HEK293 (cell line): ENCODE measurements around the gene NUSAP1.

Experiments used
- CTCF ChIA-PET: fragments of 350-600 bp; formaldehyde crosslinking; extraction: SDS; loops from one replicate; lab custom pipeline; 2021; ENCODE audit warnings: antibody characterized with exemption; lab: Yijun Ruan, JAX
- POLR2A ChIA-PET: fragments of 300-600 bp; formaldehyde crosslinking; extraction: SDS; loops from one replicate; lab custom pipeline; 2020; ENCODE audit warnings: antibody characterized with exemption, inconsistent platforms; lab: Yijun Ruan, JAX
- H3K27ac ChIP-seq: fragments of 200-500 bp; sonication (Bioruptor generic); 2 replicates; pipeline ENCODE4 v1.5.1; 2014; ENCODE audit warnings: low read depth, low read length, control low read depth, inconsistent platforms; ENCODE audit errors: extremely low read depth
- H3K36me3 ChIP-seq, 2 experiments: fragments of 200-500 bp in 1 of 2; sonication (Bioruptor generic) in 1 of 2; 1 replicate in 1 of 2; 2 replicates in 1 of 2; pipeline ENCODE4 v1.5.1; 2014 to 2017; ENCODE audit warnings: inconsistent platforms in 2 of 2, low read length in 2 of 2; ENCODE audit not compliant: control insufficient read depth in 2 of 2, insufficient read depth in 1 of 2
- H3K4me1 ChIP-seq: fragments of 200-500 bp; sonication (Bioruptor generic); 2 replicates; pipeline ENCODE4 v1.5.1; 2014; ENCODE audit warnings: mild to moderate bottlenecking, low read length, inconsistent platforms; ENCODE audit not compliant: control insufficient read depth, insufficient read depth
- H3K4me3 ChIP-seq: 2 replicates; pipeline ENCODE4 v1.5.1; 2011; ENCODE audit warnings: low read depth, mild to moderate bottlenecking, control low read depth, low read length, moderate library complexity
- H3K9me3 ChIP-seq: fragments of 200-500 bp; sonication (Bioruptor generic); 2 replicates; pipeline ENCODE4 v1.5.1; 2014; ENCODE audit warnings: low read depth, low read length, inconsistent platforms; ENCODE audit not compliant: control insufficient read depth, insufficient read depth
- HOXA7 ChIP-seq: sonication (generic); formaldehyde crosslinking; IDR thresholded peaks from 2 replicates; pipeline ENCODE4 v1.8.1; 2022; ENCODE audit warnings: missing genetic modification reagents, borderline replicate concordance
- MYNN ChIP-seq: fragments of 450-650 bp; formaldehyde crosslinking; IDR thresholded peaks from 2 replicates; pipeline ENCODE4 v1.5.1; 2016; ENCODE audit warnings: missing biosample characterization, missing genetic modification characterization, borderline replicate concordance
- REPIN1 ChIP-seq: fragments of 450-650 bp; formaldehyde crosslinking; IDR thresholded peaks from 2 replicates; pipeline ENCODE4 v1.5.1; 2017; ENCODE audit warnings: missing biosample characterization, missing genetic modification characterization, low read depth
- SETDB1 ChIP-seq: IDR thresholded peaks from one replicate; pipeline ENCODE4 v1.6.1; 2017; ENCODE audit warnings: mild to moderate bottlenecking, low read length, moderate library complexity, mixed read lengths; ENCODE audit not compliant: insufficient read length
- ZBTB21 ChIP-seq: fragments of 450-650 bp; formaldehyde crosslinking; IDR thresholded peaks from 2 replicates; pipeline ENCODE4 v1.5.1; 2017; ENCODE audit warnings: missing biosample characterization, missing genetic modification characterization
- ZNF132 ChIP-seq: fragments of 450-650 bp; formaldehyde crosslinking; IDR thresholded peaks from 2 replicates; pipeline ENCODE4 v1.5.1; 2017; ENCODE audit warnings: missing biosample characterization, missing genetic modification characterization, borderline replicate concordance
- ZNF488 ChIP-seq: fragments of 450-650 bp; formaldehyde crosslinking; IDR thresholded peaks from 2 replicates; pipeline ENCODE4 v1.5.1; 2016; ENCODE audit warnings: missing biosample characterization, missing genetic modification characterization
- ZNF610 ChIP-seq: fragments of 450-650 bp; formaldehyde crosslinking; IDR thresholded peaks from 2 replicates; pipeline ENCODE4 v1.5.1; 2016; ENCODE audit warnings: missing biosample characterization, missing genetic modification characterization, borderline replicate concordance
- ZNF629 ChIP-seq: fragments of 450-650 bp; formaldehyde crosslinking; IDR thresholded peaks from 2 replicates; pipeline ENCODE4 v1.5.1; 2017; ENCODE audit warnings: missing biosample characterization, missing genetic modification characterization
- ZSCAN4 ChIP-seq: fragments of 450-650 bp; formaldehyde crosslinking; IDR thresholded peaks from 2 replicates; pipeline ENCODE4 v1.5.1; 2017; ENCODE audit warnings: missing biosample characterization, missing genetic modification characterization
- TF ChIP-seq, protein P1 (sequence below): fragments of 450-650 bp; formaldehyde crosslinking; IDR thresholded peaks from 2 replicates; pipeline ENCODE4 v1.5.1; 2016; ENCODE audit warnings: missing biosample characterization, missing genetic modification characterization
- TF ChIP-seq, protein P2 (sequence below): fragments of 450-650 bp; formaldehyde crosslinking; IDR thresholded peaks from 2 replicates; pipeline ENCODE4 v1.5.1; 2016; ENCODE audit warnings: missing biosample characterization, missing genetic modification characterization
- TF ChIP-seq, protein P3 (sequence below): fragments of 450-650 bp; formaldehyde crosslinking; IDR thresholded peaks from 2 replicates; pipeline ENCODE4 v1.5.1; 2016; ENCODE audit warnings: missing biosample characterization, missing genetic modification characterization, low read depth

The NUSAP1 gene

GRCh38 chr15:41285285-41285684 is 47.4 kb upstream of the NUSAP1 start (continued):
- no peak for TF ChIP-seq HOXA7 (CRISPR knock-in tag)
- TF ChIP-seq ZNF610 (tag by site-specific recombination), result no peak
- no peak for TF ChIP-seq ZNF488 (tag by site-specific recombination)
- TF ChIP-seq, protein P1, sequence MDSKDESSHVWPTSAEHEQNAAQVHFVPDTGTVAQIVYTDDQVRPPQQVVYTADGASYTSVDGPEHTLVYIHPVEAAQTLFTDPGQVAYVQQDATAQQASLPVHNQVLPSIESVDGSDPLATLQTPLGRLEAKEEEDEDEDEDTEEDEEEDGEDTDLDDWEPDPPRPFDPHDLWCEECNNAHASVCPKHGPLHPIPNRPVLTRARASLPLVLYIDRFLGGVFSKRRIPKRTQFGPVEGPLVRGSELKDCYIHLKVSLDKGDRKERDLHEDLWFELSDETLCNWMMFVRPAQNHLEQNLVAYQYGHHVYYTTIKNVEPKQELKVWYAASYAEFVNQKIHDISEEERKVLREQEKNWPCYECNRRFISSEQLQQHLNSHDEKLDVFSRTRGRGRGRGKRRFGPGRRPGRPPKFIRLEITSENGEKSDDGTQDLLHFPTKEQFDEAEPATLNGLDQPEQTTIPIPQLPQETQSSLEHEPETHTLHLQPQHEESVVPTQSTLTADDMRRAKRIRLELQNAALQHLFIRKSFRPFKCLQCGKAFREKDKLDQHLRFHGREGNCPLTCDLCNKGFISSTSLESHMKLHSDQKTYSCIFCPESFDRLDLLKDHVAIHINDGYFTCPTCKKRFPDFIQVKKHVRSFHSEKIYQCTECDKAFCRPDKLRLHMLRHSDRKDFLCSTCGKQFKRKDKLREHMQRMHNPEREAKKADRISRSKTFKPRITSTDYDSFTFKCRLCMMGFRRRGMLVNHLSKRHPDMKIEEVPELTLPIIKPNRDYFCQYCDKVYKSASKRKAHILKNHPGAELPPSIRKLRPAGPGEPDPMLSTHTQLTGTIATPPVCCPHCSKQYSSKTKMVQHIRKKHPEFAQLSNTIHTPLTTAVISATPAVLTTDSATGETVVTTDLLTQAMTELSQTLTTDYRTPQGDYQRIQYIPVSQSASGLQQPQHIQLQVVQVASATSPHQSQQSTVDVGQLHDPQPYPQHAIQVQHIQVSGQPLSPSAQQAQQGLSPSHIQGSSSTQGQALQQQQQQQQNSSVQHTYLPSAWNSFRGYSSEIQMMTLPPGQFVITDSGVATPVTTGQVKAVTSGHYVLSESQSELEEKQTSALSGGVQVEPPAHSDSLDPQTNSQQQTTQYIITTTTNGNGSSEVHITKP, result 0 out of 2 replicates have a peak, but pooled peaks have one; percentile 12

GRCh38 chr15:41286665-41287333 is 45.9 kb upstream of the NUSAP1 start:
- TF ChIP-seq, protein P2, sequence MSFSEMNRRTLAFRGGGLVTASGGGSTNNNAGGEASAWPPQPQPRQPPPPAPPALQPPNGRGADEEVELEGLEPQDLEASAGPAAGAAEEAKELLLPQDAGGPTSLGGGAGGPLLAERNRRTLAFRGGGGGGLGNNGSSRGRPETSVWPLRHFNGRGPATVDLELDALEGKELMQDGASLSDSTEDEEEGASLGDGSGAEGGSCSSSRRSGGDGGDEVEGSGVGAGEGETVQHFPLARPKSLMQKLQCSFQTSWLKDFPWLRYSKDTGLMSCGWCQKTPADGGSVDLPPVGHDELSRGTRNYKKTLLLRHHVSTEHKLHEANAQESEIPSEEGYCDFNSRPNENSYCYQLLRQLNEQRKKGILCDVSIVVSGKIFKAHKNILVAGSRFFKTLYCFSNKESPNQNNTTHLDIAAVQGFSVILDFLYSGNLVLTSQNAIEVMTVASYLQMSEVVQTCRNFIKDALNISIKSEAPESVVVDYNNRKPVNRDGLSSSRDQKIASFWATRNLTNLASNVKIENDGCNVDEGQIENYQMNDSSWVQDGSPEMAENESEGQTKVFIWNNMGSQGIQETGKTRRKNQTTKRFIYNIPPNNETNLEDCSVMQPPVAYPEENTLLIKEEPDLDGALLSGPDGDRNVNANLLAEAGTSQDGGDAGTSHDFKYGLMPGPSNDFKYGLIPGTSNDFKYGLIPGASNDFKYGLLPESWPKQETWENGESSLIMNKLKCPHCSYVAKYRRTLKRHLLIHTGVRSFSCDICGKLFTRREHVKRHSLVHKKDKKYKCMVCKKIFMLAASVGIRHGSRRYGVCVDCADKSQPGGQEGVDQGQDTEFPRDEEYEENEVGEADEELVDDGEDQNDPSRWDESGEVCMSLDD (tag by site-specific recombination), result no peak
- no peaks in the 10 kb centered on the region for H3K9me3 ChIP-seq
- ChIA-PET CTCF (interaction anchor here (0.6 to 1.3 kb wide), 3 partner anchors 19 to 381 kb away, joined by 3 to 4 read pairs (median 3); partner anchors contain the start of gene CHP1), POLR2A (no interaction called here)
- H3K4me1 ChIP-seq, result no peaks in the 10 kb centered on the region
- no peak overlapping the region for H3K4me3 ChIP-seq
- peaks cover 37 to 54% of the 10 kb centered on the region in 2 experiments; a peak in 2 of 3 replicates for H3K36me3 ChIP-seq
- no peak overlapping the region for H3K27ac ChIP-seq

GRCh38 chr15:41288464-41288863 is 44.2 kb upstream of the NUSAP1 start:
- Histone ChIP-seq H3K27ac (no peak overlapping the region), H3K9me3 (no peaks in the 10 kb centered on the region), H3K4me3 (no peak overlapping the region), H3K36me3 (peaks cover 38 to 60% of the 10 kb centered on the region in 2 experiments; a peak in 2 of 3 replicates), H3K4me1 (no peaks in the 10 kb centered on the region)
- CTCF ChIA-PET, result no interaction called here
- POLR2A ChIA-PET, result no interaction called here
- TF ChIP-seq SETDB1 (no peak), ZBTB21 (tag by site-specific recombination) (0 out of 2 replicates have a peak, but pooled peaks have one; percentile 33), REPIN1 (tag by site-specific recombination) (no peak), ZNF629 (tag by site-specific recombination) (peak; percentile 61), MYNN (tag by site-specific recombination) (peak; percentile 79), ZSCAN4 (tag by site-specific recombination) (no peak), ZNF132 (tag by site-specific recombination) (no peak)
- TF ChIP-seq, protein P3, sequence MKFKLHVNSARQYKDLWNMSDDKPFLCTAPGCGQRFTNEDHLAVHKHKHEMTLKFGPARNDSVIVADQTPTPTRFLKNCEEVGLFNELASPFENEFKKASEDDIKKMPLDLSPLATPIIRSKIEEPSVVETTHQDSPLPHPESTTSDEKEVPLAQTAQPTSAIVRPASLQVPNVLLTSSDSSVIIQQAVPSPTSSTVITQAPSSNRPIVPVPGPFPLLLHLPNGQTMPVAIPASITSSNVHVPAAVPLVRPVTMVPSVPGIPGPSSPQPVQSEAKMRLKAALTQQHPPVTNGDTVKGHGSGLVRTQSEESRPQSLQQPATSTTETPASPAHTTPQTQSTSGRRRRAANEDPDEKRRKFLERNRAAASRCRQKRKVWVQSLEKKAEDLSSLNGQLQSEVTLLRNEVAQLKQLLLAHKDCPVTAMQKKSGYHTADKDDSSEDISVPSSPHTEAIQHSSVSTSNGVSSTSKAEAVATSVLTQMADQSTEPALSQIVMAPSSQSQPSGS (tag by site-specific recombination), result peak; percentile 40; the same call in 1 of the 2 replicates
